Fibroblast of skin of abdomen (primary cell): Measurements from ENCODE around the gene NTRK2. TPM values are rescaled to one million over a fixed set of nuclear protein-coding genes. Genes with fewer than 3 reads are reported as not detected.

Experiments
- DNase-seq: peaks from one replicate; pipeline ENCODE4 v3.0.0-alpha.2; 2013
- polyA plus RNA-seq, 2 experiments: library from polyadenylated mRNA; unstranded; fragments of 120-200 nt; gene quantifications; one replicate each; pipeline ENCODE4 v1.2.1, GENCODE V29; 2013; ENCODE audit not compliant: insufficient read length in 2 of 2

NTRK2 gene
- 0.48 TPM for polyA plus RNA-seq (2013, experiment 1 of 2; ENCODE audit: insufficient read length)
- 0.41 TPM for polyA plus RNA-seq (2013, experiment 2 of 2; ENCODE audit: insufficient read length)

DNA sequence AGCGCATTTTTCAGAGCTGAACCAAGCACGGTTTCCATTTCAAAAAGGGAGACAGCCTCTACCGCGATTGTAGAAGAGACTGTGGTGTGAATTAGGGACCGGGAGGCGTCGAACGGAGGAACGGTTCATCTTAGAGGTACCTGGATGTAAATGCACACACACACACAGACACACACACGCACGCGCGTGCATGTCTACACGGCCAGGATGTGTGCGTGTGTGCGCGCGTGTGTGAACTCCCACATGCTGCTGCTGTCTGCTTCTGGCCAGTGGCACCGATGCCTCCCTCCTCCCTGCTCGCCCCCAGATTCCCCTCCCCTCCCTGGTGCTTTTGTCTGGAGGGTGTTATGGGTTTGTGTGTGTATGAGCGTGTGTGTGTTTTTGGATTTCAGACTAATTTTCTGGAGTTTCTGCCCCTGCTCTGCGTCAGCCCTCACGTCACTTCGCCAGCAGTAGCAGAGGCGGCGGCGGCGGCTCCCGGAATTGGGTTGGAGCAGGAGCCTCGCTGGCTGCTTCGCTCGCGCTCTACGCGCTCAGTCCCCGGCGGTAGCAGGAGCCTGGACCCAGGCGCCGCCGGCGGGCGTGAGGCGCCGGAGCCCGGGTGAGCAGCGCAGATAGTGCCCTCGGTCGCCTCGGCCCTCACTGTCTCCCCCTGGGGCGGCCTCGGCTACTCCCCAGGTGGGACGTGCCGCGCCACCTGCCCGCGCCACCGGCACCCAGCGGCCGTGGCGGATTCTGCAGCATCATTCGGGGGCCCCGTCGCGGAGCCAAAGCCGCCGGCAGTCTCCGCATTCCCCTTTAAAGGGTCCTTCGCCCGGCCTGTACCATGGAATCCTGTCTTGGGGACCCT lies at the start of gene NTRK2:
Gene NTRK2, plus strand, starts transcription at position 442 of the 850 bp plus-strand sequence. CDS start 1,020 bp downstream, outside the sequence.
- DNase-seq = peak; percentile 32

DNA sequence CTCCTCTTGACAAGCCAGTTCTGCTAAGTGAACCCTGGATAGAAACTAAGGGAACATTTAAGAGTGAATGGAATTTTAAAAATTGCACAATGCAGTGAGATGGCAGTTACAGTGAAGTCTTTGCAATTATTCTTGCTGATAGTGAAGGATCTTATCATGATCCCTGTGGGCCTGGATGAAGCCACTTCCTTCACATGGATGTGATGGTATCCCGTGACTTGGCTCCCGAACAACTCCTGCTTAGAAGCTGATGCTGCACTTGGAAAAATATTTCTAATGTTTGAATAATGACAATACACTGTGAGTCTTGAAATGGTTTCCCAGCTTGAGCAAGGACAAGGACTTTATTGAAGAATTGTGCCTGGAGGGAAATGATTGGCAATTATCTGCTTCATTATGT lies 49.2 kb upstream of the NTRK2 start:
- no peak for DNase-seq

DNA sequence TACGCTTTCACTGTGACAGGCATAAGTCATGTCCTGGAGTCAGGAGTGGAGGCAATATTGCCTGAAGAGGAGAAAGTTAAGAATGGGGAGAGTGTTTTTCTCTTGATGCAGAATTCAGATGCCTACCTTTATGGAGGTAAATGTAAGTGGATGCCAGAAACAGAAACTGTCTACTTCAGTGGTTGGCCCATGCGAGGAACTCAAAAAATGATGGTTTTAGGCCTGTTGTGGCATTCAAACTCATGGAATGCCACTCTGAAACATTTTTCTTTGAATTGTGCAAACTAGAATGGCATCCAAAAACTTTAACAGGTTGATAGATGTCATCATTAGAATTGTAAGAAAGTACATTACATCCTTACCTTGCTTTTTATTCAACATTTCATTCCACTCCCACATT lies 47.7 kb upstream of the NTRK2 start:
- no peak for DNase-seq

DNA sequence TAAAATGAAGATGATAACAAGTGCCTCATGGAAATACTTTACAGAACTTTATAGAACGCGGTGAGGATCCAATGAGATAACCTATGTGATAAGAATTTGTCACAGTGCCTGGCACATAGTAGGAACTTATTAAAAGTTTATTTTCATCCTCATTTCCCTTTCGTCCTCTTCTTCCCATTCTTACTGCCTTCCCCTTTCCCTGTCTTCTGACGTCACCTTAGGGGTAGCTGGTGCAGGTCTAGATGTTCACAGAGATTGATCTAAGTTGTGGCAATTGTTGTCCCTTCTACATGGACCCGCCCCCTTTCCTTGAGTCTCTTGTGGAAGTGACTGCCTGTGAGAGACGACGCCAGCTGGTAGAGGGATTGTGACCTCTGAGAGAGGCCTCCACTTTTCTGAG lies 46.5 kb upstream of the NTRK2 start:
- DNase-seq = no peak

DNA sequence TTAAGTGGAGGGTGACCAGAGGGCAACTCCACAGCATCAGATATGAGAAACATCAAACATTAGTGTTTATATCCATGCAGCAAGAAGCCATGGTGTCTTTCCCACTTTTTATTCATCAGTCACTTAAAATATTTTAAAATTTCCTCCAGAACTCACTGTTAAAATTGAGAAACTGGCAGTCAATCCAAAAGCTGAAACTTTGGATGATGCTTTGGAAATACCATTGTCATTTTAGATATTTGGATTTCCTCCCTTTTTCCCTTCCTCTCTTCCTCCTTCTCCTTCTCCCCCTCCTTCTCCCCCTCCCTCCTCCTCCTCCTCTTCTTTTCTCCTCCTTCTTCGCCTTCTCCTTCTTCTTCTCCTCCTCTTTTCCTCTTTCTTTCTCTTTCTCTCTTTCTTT lies 33.1 kb upstream of the NTRK2 start:
- DNase-seq = no peak

DNA sequence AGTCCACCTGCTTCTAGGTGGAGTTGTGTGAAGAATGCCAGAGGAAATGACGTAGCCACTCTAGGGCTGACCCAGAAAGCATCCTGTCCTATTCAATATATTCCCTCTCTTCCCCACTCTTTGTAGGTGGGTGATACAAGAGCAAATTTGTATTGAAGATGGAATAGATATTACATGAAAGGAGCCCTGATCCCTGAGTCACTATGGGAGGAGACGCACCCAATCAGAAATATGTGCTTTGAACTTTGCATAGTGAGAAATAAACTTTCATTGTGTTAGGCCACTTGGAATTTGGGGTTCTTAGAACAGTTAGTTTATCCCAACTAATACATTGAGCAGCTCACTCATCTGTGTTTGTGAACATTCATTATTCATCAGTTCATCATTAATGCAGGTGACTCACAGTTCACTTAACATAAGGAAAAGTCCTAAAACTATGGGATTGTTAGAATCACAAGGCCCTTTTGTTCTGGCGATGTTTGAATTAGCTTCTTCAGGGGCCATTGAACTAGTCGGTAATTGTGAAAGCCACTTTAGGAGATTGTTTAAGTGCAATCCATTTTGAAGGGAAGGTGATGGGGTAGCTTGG lies 26.9 kb upstream of the NTRK2 start:
- no peak for DNase-seq

DNA sequence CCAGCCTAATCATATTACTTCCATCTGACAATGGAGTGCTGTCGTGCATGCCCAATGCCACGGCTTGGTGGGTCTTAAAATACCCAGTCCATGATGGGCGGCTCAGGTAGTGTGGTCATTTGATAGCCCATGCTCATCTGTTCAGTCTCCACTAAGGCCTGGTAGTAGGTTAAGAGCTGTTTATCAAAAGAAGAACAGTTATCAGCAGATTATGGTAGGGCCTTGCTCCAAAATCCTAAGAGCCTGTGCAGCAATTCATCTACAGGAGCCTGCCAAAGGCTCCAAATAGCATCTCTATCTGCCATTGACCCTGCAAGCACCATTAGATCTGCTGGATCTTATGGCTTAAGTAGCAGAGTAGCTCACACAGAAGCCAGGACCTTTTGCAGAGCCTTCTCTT lies 21.8 kb upstream of the NTRK2 start:
- no peak for DNase-seq

DNA sequence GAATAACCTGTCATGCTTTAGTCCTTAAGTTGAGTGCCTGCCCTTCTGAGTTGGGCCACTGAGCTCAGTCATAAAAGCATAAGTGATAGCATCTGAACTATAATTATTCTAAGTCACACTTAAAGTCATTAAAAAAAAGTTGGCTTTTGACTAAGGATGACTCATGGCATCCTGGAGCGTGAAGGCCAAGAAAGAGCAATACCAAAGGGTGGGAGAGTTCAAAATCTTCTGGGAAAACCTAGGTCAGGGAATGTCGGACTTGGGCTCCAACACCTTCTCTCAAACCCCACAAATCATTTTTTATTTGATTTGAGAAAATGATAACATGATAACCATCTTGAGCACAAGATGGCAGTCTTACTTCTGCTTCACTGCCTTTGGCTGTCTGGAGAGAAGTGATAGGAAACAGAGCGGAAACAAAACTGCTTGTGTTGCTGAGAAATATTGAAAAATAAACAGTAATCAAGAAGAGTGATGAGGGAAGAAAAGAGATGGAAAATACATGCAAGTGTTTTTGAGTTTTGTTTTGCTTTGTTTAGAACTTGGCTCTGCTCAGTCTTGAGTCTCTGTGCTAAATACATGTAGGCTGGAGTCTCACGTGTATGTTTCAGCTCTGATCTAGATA lies 16.9 kb upstream of the NTRK2 start:
- no peak for DNase-seq

DNA sequence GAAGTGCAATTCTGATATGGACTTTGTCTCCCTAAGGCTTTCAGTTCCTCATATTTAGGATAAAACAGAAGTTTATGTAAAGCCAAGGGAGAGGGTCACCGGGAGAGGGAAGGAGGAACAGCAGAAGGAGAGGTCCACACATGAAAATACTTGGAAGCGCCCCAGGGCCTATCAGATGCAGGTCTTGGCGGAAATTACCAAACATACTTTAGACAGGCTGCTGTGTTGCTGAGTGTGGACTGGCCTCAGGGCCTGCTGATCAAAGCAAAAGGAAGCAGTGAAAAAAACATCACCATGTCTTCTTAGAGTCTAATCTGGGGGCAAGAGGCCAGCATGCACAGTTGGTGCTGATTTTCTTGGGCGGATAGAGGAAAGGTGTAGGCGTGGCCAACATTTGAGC lies 14.1 kb upstream of the NTRK2 start:
- DNase-seq = no peak

DNA sequence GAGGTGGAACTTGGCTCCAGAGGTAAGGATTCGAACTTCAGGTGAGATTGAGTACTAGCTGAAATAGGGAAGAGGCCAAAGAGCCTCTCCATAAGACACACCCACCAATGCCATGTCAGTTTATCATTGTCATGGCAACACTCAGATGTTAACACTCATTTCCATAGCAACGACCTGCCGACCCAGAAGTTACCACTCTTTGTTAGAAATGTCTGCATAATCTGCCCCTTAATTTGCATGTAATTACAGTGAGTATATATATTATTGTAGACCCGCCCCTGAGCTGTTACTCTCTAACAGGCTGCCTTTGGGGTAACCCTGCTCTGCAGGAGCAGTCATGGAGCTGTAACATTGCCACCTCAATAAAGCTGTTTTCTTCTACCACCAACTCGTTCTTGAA lies 10.2 kb upstream of the NTRK2 start:
- DNase-seq = no peak

DNA sequence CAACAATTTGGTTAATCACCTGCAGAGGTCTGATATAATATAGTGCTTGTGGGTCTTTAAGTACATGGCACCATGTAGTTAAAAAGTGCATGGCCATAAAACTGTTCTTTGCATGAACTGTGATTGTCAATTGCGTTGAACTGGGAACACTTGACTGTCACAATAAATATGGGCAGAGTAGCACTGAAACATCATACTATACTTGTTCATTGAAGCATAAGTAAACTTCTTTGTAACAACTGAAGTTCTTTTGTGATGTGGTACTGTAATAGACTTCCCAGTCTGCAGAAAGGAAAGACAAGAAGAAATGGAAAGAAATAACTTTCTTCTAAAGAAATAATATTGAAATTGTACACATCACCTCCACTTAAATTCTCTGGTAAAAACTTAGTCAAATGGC lies 9.8 kb upstream of the NTRK2 start:
- no peak for DNase-seq

DNA sequence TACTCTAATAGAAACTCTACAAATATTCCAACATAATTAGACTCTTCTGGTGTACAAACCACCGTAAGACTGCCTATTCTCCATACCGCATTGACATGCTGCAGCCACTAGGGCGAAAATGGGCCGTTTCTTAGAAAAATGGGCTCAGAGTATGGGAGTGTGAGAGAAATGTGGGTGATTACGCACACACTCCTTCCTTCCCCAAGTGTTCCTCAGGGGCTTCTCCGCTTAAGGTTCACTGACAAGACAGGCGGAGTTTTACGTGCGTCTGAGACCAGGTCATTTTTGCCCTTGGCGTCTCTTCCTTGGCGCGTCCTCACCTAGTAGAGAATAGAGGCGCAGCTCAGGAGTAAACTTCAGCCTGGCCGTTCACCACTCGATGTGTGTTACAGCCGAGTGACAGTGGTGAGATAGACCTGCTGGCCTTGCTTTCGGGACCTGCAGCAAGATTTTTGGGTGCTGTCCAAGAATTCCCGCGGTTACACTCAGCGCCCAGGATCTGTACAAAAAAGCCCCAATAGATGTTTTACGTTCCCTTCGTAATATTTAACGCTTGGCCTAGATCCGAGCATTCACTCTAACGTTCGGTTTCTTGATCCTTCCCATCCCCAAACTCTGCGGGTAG lies 1.8 kb upstream of the NTRK2 start:
- peak; percentile 41 for DNase-seq

DNA sequence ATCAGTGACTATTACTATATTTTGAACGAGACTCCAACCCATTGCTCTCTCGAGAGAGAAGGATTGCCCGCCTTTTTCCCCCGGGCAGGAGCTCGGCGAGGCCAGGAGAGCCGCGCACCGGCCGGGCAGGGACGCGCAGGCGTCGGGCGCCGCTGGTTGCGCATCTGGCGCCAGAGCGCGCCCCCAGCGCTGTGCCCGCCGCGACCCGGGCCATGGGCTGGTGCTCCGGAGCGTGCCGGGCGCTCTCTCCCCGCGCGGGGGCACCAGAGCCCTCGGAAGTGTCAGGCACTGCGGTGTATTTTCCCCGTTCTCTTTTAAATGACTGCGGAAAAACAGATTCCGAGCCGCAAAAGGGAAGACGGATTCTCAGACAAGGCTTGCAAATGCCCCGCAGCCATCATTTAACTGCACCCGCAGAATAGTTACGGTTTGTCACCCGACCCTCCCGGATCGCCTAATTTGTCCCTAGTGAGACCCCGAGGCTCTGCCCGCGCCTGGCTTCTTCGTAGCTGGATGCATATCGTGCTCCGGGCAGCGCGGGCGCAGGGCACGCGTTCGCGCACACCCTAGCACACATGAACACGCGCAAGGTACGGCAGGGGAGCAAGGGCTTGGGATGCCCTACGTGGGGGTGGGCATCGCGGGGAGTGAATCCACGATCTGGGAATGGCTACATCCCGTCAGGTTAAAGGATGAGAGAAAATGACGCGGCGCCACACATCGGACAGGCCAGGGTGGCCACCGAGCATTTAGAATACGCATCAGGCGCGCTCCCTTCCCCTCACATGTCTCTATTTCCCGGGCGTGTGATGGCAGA lies 1.1 kb upstream of the NTRK2 start:
- DNase-seq = peak; percentile 59

DNA sequence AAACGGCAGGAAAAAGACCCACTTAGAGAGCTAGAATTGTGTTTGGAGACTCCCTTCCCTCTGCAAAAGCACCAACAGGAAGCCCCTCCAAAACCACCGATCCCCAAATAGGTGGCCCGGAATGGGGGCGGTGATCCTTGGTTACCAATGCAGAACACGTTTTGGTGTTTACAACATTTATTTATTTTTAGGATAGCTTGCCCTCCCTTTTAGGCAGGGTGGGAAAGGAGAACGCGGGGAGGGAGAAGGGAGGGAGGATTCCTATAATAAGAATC lies 579 bp upstream of the NTRK2 start:
- DNase-seq = no peak

DNA sequence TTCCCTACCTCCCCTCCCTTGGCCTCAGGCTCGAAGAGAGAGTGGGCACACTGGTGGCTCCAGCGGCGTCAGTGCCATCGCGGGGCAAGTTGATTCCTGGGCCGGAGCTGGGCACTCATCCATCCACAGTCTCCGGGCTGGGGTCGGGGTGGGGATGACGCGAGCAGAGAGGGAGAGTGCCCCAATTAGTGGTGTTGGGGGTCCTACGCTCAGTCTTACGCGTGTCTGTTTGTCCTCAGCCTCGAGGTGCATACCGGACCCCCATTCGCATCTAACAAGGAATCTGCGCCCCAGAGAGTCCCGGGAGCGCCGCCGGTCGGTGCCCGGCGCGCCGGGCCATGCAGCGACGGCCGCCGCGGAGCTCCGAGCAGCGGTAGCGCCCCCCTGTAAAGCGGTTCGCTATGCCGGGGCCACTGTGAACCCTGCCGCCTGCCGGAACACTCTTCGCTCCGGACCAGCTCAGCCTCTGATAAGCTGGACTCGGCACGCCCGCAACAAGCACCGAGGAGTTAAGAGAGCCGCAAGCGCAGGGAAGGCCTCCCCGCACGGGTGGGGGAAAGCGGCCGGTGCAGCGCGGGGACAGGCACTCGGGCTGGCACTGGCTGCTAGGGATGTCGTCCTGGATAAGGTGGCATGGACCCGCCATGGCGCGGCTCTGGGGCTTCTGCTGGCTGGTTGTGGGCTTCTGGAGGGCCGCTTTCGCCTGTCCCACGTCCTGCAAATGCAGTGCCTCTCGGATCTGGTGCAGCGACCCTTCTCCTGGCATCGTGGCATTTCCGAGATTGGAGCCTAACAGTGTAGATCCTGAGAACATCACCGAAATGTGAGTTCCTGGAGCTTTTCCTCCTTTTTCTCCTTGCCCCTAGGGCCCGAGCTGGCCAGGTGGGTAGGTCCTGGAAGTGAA lies 861 bp downstream of the NTRK2 start:
- peak; percentile 3 for DNase-seq

DNA sequence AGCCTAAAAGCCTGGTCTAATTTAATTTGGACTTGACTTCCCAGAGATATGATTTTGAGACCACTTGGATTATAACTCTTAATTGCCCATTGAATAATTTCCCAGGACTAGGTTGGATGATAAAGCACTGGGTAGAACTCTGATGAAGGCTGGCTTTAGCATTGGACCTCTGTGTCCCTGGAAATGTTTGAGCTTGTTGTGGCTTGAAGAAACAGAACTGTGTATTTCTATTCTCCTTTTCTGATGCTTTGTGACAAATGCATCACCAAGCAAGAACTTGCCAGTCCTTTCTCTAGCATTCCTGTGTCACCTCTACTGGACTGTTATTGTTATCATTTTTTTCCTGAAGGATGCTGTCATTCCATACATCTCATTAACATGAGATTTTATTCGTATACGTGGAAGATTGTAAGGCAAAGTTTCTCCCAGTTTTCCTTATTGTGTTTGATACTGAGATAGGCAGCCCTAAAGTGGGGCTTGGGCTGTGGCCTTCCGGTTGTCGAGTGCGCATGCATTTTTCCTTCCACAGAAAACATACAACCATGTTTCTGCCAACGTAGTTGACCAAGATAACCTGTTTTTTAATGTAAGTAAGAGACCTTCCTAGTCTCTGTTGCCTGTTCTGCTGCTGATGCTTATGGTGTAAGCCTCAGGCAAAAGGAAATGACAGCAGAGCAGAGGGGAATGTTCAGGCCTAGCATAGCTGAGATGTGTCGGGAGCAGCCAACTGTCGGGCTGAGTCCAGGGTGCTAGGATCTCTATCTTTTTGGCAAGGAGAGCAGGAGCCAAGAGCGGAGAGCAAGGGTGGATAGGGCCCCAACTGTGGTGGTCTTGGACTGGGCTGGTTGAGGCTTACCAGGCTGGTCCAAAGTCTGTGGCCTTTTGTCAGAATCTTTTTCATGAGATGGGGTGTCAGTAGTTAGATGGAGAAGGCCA lies 2.3 kb downstream of the NTRK2 start:
- DNase-seq = no peak

DNA sequence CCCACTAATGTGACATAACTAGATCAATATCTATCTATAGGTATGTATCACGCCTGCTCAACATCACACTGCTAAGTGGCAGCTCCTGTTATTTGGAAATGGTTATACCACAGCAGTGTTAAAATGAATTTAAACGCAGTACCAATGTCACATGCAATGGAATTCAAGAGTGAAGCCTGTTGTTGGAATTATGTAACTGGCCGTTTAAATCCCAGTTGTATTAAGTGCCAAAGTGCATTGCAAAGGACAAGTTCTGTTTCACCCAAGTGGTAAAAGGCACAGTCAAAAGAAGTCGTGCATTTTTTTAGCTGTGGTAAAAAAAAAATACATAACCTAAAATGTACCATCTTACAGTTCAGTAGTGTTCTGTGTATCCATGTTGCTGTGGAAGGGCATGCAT lies 4.3 kb downstream of the NTRK2 start:
- no peak for DNase-seq

DNA sequence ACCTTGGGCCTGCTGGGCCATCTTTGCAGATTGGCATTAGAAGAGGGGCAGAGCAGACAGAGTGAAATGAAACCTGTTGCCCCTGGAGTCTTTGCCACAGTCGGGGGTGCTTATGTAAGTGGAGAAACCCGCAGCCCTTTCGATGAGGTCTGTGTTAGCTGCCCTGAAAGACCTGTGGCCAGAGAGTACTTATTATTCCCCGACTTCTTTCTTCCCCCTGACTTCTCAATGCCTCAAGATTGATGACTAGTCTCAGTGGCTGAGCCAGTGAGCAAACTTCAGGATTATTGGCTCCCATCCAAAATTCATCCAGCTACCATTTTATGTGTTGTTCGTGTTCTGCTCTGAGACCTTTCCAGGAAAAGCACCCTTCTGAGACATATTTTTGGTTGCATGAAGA lies 7.6 kb downstream of the NTRK2 start:
- DNase-seq = no peak

DNA sequence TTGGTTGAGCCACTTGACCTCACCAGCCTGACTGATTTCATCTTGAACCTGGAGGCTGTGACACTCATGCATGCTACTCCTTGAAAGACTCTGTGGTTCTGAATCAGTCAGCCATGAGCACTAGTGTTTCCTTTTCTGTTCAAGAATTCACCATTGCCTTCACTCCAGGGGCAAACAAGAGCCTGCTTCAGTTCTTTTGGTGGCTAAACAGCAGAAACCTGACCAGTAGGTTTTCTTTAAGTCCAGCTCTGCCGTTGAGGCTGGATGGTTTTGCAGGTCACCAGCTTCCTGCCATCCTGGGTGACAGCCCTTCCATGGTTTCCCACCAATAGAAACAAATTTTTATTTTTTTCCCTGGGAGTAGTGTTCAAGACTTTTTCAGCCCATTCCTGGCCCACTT lies 10.0 kb downstream of the NTRK2 start:
- no peak for DNase-seq

DNA sequence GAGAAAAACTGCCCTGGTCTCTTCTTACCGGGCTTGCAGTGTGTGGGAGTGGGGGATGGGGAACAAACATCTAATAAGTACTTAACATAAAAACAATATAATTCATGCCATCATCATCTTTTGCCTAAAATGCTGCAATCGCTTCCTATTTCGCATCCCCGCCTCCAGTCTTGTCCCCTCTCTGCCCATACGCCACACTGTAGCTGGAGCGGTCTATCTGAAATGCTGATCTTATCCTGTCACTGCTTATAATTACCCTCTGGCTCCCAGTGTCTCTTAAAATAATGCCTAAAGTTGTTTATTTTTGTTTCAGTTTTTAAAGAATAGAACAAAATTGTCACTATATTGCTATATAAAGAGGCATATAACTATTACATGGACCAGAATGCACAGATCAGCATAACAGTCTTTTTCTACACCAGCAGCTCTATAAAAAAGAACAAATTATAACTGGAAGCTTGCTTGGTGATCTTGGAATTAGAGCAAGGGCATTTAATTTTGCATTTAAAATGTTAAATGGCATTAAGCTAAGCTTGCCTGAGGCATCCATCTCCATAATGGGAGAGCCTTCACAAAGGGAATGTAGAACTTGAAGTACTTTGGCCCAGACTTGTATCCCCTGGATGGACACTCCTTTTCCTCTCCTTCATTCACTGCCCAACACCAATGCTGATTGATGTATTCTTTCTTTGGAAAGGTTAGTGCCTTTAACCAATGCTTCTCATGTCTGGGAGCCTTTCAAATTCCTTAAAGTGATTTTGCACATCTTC lies 12.2 kb downstream of the NTRK2 start:
- DNase-seq = no peak
